ENCODE results near the gene OPCML.

Gene OPCML

GRCh38 chr11:133383689-133384088, 148.6 kb downstream of the OPCML start:
- no peak overlapping the region for H3K4me2 ChIP-seq
- no peak overlapping the region for H2AFZ ChIP-seq (ENCODE audit: low read depth)
- TF ChIP-seq CTCF (conservative IDR thresholded peaks at IDR 0.05; ENCODE audit: low read depth, low read length), result no peak
- H3K4me3 ChIP-seq (IDR thresholded peaks at IDR 0.05; ENCODE audit: insufficient read depth, low read depth, low read length), result no peak overlapping the region
- no peaks in the 10 kb centered on the region for H4K20me1 ChIP-seq (ENCODE audit: insufficient read depth)
- no peaks in the 10 kb centered on the region for H3K4me1 ChIP-seq (ENCODE audit: low read depth, poor library complexity, severe bottlenecking)
- H3K9ac ChIP-seq, result no peak overlapping the region
- no peaks in the 10 kb centered on the region for H3K79me2 ChIP-seq (ENCODE audit: insufficient read depth, low read depth)
- no peaks in the 10 kb centered on the region for H3K36me3 ChIP-seq (ENCODE audit: insufficient read depth)
- H3K27ac ChIP-seq, result no peak overlapping the region
- no peaks in the 10 kb centered on the region for H3K27me3 ChIP-seq (ENCODE audit: insufficient read depth, low read depth)

GRCh38 chr11:133383201-133383600, 149.1 kb downstream of the OPCML start:
- Histone ChIP-seq H2AFZ (ENCODE audit: low read depth) (no peak overlapping the region), H3K36me3 (ENCODE audit: insufficient read depth) (no peaks in the 10 kb centered on the region), H3K79me2 (ENCODE audit: insufficient read depth, low read depth) (no peaks in the 10 kb centered on the region), H4K20me1 (ENCODE audit: insufficient read depth) (no peaks in the 10 kb centered on the region), H3K27ac (no peak overlapping the region), H3K9ac (no peak overlapping the region), H3K4me1 (ENCODE audit: low read depth, poor library complexity, severe bottlenecking) (no peaks in the 10 kb centered on the region), H3K4me3 (IDR thresholded peaks at IDR 0.05; ENCODE audit: insufficient read depth, low read depth, low read length) (no peak overlapping the region), H3K27me3 (ENCODE audit: insufficient read depth, low read depth) (no peaks in the 10 kb centered on the region), H3K4me2 (no peak overlapping the region)
- no peak for TF ChIP-seq CTCF (conservative IDR thresholded peaks at IDR 0.05; ENCODE audit: low read depth, low read length)

- Histone ChIP-seq H3K79me2 (ENCODE audit: insufficient read depth, low read depth) (no peaks in the 10 kb centered on the region), H3K27me3 (ENCODE audit: insufficient read depth, low read depth) (no peaks in the 10 kb centered on the region), H3K4me3 (IDR thresholded peaks at IDR 0.05; ENCODE audit: insufficient read depth, low read depth, low read length) (no peak overlapping the region), H3K27ac (no peak overlapping the region), H4K20me1 (ENCODE audit: insufficient read depth) (no peaks in the 10 kb centered on the region), H2AFZ (ENCODE audit: low read depth) (no peak overlapping the region), H3K9ac (no peak overlapping the region), H3K4me1 (ENCODE audit: low read depth, poor library complexity, severe bottlenecking) (no peaks in the 10 kb centered on the region), H3K36me3 (ENCODE audit: insufficient read depth) (no peaks in the 10 kb centered on the region), H3K4me2 (no peak overlapping the region)
- no peak for TF ChIP-seq CTCF (conservative IDR thresholded peaks at IDR 0.05; ENCODE audit: low read depth, low read length)
Observed at GRCh38 chr11:133382131-133382812, 150.0 kb downstream of the OPCML start.

GRCh38 chr11:133381761-133382130, 150.6 kb downstream of the OPCML start:
- H3K4me1 ChIP-seq (ENCODE audit: low read depth, poor library complexity, severe bottlenecking), result no peaks in the 10 kb centered on the region
- H3K4me3 ChIP-seq (IDR thresholded peaks at IDR 0.05; ENCODE audit: insufficient read depth, low read depth, low read length), result no peak overlapping the region
- H3K79me2 ChIP-seq (ENCODE audit: insufficient read depth, low read depth), result no peaks in the 10 kb centered on the region
- no peak for TF ChIP-seq CTCF (conservative IDR thresholded peaks at IDR 0.05; ENCODE audit: low read depth, low read length)
- H4K20me1 ChIP-seq (ENCODE audit: insufficient read depth), result no peaks in the 10 kb centered on the region
- H3K27ac ChIP-seq, result no peak overlapping the region
- H2AFZ ChIP-seq (ENCODE audit: low read depth), result no peak overlapping the region
- H3K4me2 ChIP-seq, result no peak overlapping the region
- no peaks in the 10 kb centered on the region for H3K27me3 ChIP-seq (ENCODE audit: insufficient read depth, low read depth)
- H3K36me3 ChIP-seq (ENCODE audit: insufficient read depth), result no peaks in the 10 kb centered on the region
- no peak overlapping the region for H3K9ac ChIP-seq

All from KMS-11 (cell line).